Renal pelvis (tissue), 12 donors: Measurements from ENCODE around the gene HSCB. TPM values are rescaled to one million over a fixed set of nuclear protein-coding genes. Genes with fewer than 3 reads are reported as not detected.
"Not testable (repeated sequence)": the region's sequence is repeated elsewhere in the genome, so short reads cannot be mapped to it uniquely, and the experiment has no call there.

Source experiments
- DNase-seq: peaks from one replicate; pipeline ENCODE4 v3.0.0-alpha.2; 2013
- long read RNA-seq, 16 experiments: transcript quantifications; one replicate each; lab custom pipeline, GENCODE V29; 2026
- polyA plus RNA-seq, 3 donors: library from polyadenylated mRNA; unstranded; fragments of 120-200 nt; gene quantifications; one replicate each; pipeline ENCODE4 v1.2.1, GENCODE V29; 2013; ENCODE audit not compliant: insufficient read length in 3 of 3

Gene HSCB, protein sequence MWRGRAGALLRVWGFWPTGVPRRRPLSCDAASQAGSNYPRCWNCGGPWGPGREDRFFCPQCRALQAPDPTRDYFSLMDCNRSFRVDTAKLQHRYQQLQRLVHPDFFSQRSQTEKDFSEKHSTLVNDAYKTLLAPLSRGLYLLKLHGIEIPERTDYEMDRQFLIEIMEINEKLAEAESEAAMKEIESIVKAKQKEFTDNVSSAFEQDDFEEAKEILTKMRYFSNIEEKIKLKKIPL
- polyA plus RNA-seq: 10 to 100 TPM; 18.0 to 22.5 (median 21.9) TPM
- long read RNA-seq, donor 1, partial matches to known transcripts: 0 of 6 reads
- long read RNA-seq, donor 1, other reads (novel, unspliced or antisense): 0 of 6 reads
- long read RNA-seq, donor 2, transcript HSCB-201 (6 exons, 1,114 nt): major isoform, 6 of 9 reads
- long read RNA-seq, donor 2, partial matches to known transcripts: 0 of 9 reads
- long read RNA-seq, donor 2, other reads (novel, unspliced or antisense): 0 of 9 reads
- long read RNA-seq, donor 3, partial matches to known transcripts: 0 of 4 reads
- long read RNA-seq, donor 3, other reads (novel, unspliced or antisense): 0 of 4 reads
- long read RNA-seq, donor 4, transcript HSCB-201 (6 exons, 1,114 nt): major isoform, 5 of 7 reads
- long read RNA-seq, donor 4, partial matches to known transcripts: 0 of 7 reads
- long read RNA-seq, donor 4, other reads (novel, unspliced or antisense): 0 of 7 reads
- long read RNA-seq, donor 5, partial matches to known transcripts: 0 of 2 reads
- long read RNA-seq, donor 5, other reads (novel, unspliced or antisense): 0 of 2 reads
- long read RNA-seq, donor 6, transcript HSCB-201 (6 exons, 1,114 nt): major isoform, 7 of 12 reads
- long read RNA-seq, donor 6, partial matches to known transcripts: 0 of 12 reads
- long read RNA-seq, donor 6, other reads (novel, unspliced or antisense): 0 of 12 reads
- long read RNA-seq, donor 7, transcript HSCB-201 (6 exons, 1,114 nt): major isoform, 5 of 5 reads
- long read RNA-seq, donor 7, partial matches to known transcripts: 0 of 5 reads
- long read RNA-seq, donor 7, other reads (novel, unspliced or antisense): 0 of 5 reads
- long read RNA-seq, donor 8, partial matches to known transcripts: 0 of 4 reads
- long read RNA-seq, donor 8, other reads (novel, unspliced or antisense): 0 of 4 reads
- long read RNA-seq, donor 9, partial matches to known transcripts: 0 of 8 reads
- long read RNA-seq, donor 9, other reads (novel, unspliced or antisense): 0 of 8 reads
- long read RNA-seq, donor 10, transcript HSCB-201 (6 exons, 1,114 nt): major isoform, 6 of 9 reads
- long read RNA-seq, donor 10, partial matches to known transcripts: 0 of 9 reads
- long read RNA-seq, donor 10, other reads (novel, unspliced or antisense): 0 of 9 reads
- long read RNA-seq, donor 11, partial matches to known transcripts: 0 of 5 reads
- long read RNA-seq, donor 11, other reads (novel, unspliced or antisense): 0 of 5 reads
- long read RNA-seq, donor 12, transcript HSCB-201 (6 exons, 1,114 nt): major isoform, 11 of 15 reads
- long read RNA-seq, donor 12, partial matches to known transcripts: 0 of 15 reads
- long read RNA-seq, donor 12, other reads (novel, unspliced or antisense): 0 of 15 reads
- long read RNA-seq, donor 13, partial matches to known transcripts: 0 of 9 reads
- long read RNA-seq, donor 13, other reads (novel, unspliced or antisense): 0 of 9 reads
- long read RNA-seq, donor 14, transcript HSCB-201 (6 exons, 1,114 nt): major isoform, 6 of 12 reads
- long read RNA-seq, donor 14, partial matches to known transcripts: 0 of 12 reads
- long read RNA-seq, donor 14, other reads (novel, unspliced or antisense): 0 of 12 reads
- long read RNA-seq, donor 15, transcript HSCB-201 (6 exons, 1,114 nt): major isoform, 7 of 11 reads
- long read RNA-seq, donor 15, partial matches to known transcripts: 0 of 11 reads
- long read RNA-seq, donor 15, other reads (novel, unspliced or antisense): 0 of 11 reads
- long read RNA-seq, donor 16, transcript HSCB-201 (6 exons, 1,114 nt): major isoform, 6 of 8 reads
- long read RNA-seq, donor 16, partial matches to known transcripts: 0 of 8 reads
- long read RNA-seq, donor 16, other reads (novel, unspliced or antisense): 0 of 8 reads

GRCh38 chr22:28741785-28742561, at the start of gene HSCB, which contains the start of gene CHEK2:
HSCB (plus strand) TSS chr22:28742039; CDS start chr22:28742096, 57 bp downstream.
CHEK2 (minus strand) TSS chr22:28741820; CDS start chr22:28734721, 7,099 bp downstream.
- peak; percentile 99 for DNase-seq

DNA sequence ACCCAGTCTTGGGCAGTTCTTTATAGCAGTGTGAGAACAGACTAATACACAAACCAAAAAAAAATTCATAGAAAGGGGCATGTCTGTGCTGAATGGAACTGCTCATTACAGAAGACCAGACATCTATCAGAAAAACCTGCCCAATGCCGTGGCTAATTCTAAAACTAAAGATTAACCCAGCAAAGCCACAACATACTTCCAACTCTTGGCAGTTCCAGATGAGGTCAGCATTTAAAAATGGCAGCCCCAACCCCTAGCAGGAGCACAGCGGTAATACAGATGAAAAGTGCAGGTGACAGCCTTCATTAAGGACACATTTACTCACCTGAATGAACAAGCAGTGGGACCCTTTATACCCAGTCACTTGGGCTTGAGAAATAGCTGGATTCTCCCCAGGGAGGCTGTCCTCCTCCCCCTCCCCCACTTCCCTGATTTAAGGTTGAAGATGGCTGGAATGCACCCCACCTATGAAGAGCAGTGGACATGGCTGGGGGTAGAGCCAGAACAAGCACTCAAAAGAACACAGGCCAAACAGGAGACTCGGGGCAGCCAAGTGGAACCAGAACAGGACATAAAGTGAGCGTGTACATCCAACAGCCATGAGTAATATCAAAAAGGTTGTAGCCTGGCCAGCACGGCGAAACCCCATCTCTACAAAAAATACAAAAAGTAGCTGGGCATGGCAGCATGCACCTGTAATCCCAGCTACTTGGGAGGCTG, 48.6 kb upstream of the HSCB start:
- DNase-seq: not testable (repeated sequence)

DNA sequence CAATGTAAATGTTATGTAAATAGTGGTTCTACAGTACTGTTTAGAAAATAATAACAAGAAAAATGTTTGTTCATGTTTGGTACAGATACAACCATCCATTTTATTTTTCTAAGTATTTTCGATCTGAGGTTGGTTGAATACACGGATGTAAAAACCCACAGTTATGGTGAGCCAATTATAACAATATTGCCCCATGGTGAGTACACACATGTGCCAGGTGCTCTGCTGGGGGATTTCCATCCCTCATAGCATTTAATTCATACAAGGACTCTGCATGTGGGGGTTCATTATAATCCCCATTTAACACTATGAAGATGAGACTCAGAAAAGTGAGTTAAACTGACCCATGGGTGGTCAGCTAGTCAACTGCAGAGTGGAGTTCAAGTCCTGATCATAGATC, 38.9 kb upstream of the HSCB start:
- no peak for DNase-seq

DNA sequence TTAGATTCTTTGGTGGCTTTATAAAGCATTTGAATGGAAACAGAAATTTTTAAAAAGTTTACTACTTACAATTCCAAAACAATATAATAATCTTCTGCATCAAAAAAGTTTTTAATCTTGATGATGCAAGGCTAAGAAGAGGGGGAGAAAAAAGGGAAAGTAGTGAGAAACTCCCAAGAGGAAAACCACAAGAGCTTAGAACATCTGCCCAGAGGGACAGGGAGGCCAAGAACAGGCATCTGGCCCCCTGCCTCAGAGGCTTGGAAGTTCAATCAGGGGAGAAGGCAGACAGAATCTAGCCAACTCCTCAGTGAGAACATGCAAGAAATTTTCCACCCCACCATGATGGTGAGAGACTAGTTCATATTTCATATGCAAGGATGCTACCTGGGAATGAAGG, 38.4 kb upstream of the HSCB start:
- DNase-seq: no peak

- no peak for DNase-seq
These were observed 35.0 kb upstream of the HSCB start for GRCh38 chr22:28706845-28707244.

DNA sequence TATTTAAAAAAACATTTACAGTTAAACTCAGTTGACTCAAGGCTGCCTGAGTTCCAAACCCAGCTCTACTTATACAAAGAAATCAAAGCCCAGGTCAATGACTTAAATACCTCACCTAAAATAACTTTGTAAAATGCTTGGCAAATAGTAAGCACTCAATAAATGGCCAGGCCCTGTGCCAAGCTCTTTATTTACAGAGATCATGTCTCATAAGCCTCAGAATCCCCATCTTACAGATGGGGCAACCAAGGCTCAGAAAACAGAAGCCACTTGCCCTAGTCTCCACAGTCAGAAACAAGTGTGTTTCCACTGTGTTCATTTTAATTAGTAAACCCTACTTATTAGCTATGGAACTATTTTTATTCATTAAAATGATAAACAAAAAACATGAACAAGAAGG, 31.7 kb upstream of the HSCB start:
- no peak for DNase-seq

DNA sequence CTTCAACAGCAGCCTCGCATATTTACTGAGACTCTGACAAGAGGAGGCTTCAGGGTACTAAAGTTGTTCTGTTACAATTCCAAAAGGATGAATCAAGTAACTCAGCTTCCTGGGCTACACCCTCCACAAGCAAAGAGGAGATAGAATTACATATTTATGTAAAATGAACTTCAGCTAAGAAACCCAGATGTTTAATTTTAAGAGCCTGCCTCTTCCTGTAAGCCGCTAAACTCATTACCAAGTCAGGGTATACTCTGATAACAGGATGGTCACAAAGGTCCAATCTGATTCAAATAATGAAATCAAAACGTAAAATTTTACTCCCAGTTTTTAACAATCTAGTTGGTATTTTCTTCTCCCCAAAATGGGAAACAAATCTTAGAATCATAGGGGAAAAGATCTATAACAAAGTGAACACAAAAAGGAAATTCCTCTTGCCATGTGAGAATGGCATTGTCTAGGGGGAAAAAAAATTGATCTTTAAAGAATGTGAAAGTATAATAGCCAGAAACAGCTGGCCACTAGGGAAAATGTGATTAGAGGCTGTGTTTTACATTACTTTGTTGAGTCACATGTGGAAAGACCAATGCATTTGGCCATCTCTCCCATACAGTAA, 31.2 kb upstream of the HSCB start:
- no peak for DNase-seq

DNA sequence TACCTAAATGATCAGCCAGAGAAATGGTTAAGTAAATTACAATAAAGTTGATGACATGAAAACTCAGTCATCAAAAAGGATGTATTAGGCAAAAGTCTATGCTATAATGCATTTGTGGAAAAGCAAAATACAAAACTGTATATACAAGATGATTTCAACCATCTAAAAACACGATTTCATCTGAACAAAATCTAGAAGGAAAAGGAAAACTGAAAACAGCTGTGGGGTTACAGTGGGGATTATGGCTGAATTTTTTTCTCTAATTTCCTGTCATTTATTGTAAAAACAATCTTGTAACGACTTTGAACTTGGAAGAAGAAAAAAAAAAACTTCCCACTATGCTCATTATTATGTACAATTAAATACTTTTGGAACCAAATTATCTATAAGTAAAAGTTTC, 30.5 kb upstream of the HSCB start:
- DNase-seq: no peak

- no peak for DNase-seq
These were observed 29.7 kb upstream of the HSCB start for GRCh38 chr22:28711820-28712777.

DNA sequence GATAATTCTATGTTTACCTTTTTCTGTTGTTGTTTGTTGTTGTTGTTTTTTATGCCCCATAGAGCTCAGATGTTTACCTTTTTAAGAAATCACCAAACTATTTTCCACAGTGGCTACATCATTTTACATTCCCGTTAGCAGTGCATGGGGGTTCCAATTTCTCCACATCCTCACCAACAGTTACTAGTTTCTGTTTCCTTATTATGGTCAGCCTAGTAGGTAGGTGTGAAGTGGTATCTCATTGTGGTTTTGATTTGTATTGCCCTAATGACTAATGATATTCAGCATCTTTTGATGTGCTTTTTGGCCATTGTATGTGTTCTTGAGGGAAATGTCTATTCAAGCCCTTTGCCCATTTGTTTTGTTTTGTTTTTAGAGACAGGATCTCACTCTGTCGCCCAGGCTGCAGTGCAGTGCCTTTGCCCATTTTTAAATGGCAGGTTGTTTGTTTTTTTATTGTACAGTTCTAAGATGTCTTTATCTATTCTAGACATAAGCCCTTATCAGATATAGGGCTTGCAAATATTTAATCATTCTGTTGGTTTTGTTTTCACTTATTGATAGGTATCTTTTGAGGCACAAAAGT, 27.7 kb upstream of the HSCB start:
- no peak for DNase-seq

DNA sequence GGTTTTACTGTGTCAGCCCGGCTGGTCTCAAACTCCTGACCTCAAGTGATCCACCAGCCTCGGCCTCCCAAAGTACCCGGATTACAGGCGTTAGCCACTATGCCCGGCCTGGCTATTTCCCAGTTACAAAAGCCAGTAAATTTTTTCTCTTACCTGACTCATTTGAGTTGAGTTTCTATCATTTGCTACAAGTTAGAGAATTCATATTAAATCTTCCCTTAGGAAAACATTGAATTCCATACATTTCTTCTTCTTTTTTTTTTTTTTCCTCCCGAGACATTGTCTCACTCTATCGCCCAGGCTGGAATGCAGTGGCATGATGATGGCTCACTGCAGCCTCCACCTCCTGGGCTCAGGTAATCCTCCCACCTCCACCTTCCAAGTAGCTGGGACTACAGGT, 26.2 kb upstream of the HSCB start:
- DNase-seq: no peak

DNA sequence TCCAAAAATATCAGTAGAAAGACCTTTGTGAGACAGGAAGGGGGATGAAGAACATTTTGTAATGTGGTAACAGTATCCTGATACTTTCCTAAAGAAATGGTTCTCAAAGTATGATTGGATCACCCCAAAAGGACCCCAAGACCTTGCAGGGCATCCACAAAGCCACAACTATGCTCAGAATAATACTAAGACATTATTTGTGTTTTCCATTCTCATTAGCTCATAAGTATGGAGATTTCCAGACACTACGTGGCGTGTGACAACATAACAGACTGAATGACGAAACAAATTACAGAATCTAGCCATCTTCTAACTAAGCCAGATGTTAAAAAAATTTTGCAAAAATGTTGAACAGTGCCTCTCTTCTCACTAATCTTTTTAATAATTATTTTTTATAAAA, 25.2 kb upstream of the HSCB start:
- no peak for DNase-seq

DNA sequence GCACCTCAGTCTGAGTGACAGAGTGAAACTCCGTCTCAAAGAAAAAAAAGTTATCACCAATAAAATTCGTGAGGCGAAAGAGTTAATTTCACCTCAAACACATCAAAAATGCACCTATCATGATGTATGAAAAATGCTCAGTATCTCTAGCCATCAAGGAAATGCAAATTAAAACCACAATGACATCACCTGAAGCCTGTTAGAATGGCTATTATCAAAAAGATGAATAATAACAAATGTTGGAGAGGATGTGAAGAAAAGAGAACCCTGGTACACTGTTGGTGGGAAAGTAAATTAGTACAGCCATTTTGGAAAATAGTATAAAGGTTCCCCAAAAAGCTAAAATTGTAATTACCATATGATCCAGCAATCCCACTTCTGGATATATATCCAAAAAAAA, 23.8 kb upstream of the HSCB start:
- DNase-seq: no peak

GRCh38 chr22:28728002-28728401, 13.8 kb upstream of the HSCB start:
- no peak for DNase-seq

DNA sequence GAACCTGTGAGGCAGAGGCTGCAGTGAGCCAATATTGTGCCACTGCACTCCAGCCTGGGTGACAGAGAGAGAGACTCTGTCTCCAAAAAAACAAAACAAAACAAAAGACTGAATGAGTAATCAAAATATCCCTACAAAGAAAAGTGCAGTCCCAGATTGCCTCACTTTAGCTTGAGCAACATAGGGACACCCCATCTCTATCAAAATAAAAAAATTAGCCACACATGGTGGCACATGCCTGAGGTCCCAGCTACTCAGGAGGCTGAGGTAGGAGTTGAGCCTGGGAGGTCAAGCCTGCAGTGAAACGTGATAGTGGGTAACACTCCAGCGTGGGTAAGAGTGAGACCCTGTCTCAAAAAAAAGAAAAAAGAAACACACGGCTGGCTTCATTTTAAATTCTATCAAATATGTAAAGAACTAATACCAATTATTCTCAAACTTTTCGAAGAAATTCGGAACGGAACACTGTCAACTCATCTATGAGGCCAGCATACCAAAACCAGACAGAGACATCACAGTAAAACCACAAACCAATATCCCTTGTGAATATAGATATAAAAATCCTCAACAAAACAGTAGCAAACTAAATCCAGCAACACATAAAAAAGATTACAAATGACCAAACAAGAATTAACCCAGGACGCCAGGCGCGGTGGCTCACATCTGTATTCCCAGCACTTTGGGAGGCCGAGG, 13.1 kb upstream of the HSCB start:
- DNase-seq: no peak

DNA sequence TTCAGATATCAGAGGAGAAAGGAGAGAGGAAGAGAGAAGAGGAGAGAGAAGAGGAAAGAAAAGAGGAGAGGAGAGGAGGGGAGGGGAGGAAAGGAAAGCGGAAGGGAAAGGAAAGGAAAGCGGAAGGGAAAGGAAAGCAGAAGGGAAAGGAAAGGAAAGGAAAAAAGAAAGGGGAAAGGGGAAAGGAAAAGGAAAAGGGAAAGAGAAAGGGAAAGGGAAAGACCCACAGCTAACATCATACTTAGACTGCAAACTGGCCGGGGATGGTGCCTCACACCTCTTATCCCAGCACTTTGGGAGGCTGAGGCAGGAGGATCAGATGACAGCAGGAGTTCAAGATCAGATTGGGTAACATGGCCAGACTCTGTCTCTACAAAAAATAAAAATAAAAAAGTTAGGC, 11.7 kb upstream of the HSCB start:
- no peak for DNase-seq
